Measurements from ENCODE around the gene ART4.

The ART4 gene

GRCh38 chr12:14850929-14851663, 7.8 kb upstream of the ART4 start:
- DNase-seq = no peak

GRCh38 chr12:14849661-14850060, 6.3 kb upstream of the ART4 start:
- no peak for DNase-seq

- DNase-seq = no peak
Observed at GRCh38 chr12:14846876-14847580, 3.7 kb upstream of the ART4 start.

GRCh38 chr12:14846042-14846587, 2.8 kb upstream of the ART4 start:
- DNase-seq = no peak

- DNase-seq = peak; percentile 71
Observed at GRCh38 chr12:14845350-14845750, 2.0 kb upstream of the ART4 start.

GRCh38 chr12:14844401-14844800, 1.1 kb upstream of the ART4 start:
- no peak for DNase-seq

GRCh38 chr12:14842315-14842714, 1.0 kb downstream of the ART4 start:
- no peak for DNase-seq

GRCh38 chr12:14841761-14842160, 1.6 kb downstream of the ART4 start:
- peak; percentile 95 for DNase-seq

- DNase-seq = no peak
Observed at GRCh38 chr12:14840616-14841015, 2.7 kb downstream of the ART4 start.

- no peak for DNase-seq
Observed at GRCh38 chr12:14839262-14839661, 4.1 kb downstream of the ART4 start.

GRCh38 chr12:14836336-14837210, 6.8 kb downstream of the ART4 start:
- DNase-seq = peak; percentile 92

GRCh38 chr12:14834509-14834908, 8.8 kb downstream of the ART4 start:
- DNase-seq = no peak

GRCh38 chr12:14833952-14834351, 9.4 kb downstream of the ART4 start:
- DNase-seq = peak; percentile 51

- no peak for DNase-seq
Observed at GRCh38 chr12:14833336-14833735, 10.0 kb downstream of the ART4 start.

- DNase-seq = no peak
Observed at GRCh38 chr12:14828892-14829291, 14.4 kb downstream of the ART4 start.

GRCh38 chr12:14827043-14827442, 16.3 kb downstream of the ART4 start:
- DNase-seq = no peak

- no peak for DNase-seq
Observed at GRCh38 chr12:14826491-14826890, 16.8 kb downstream of the ART4 start.

- no peak for DNase-seq
Observed at GRCh38 chr12:14825256-14825655, 18.1 kb downstream of the ART4 start.

GRCh38 chr12:14824012-14824634, 19.2 kb downstream of the ART4 start:
- no peak for DNase-seq

- DNase-seq = no peak
Observed at GRCh38 chr12:14814014-14814413, 29.3 kb downstream of the ART4 start, which contains the start of gene SMCO3. Gene SMCO3 (minus strand): TSS chr12:14814182. CDS start chr12:14806680, 7,502 bp downstream.

- DNase-seq = no peak
Observed at GRCh38 chr12:14811486-14811885, 31.8 kb downstream of the ART4 start.

GRCh38 chr12:14810953-14811483, 32.3 kb downstream of the ART4 start:
- no peak for DNase-seq
